DND-41 (cell line): Measurements from ENCODE around the gene CDCA8.

Experiments used
- EZH2 ChIP-seq: IDR thresholded peaks from 3 replicates; pipeline ENCODE4 v1.6.1; 2012; ENCODE audit warnings: borderline replicate concordance, low read depth, mild to moderate bottlenecking, moderate library complexity, low read length, inconsistent platforms; ENCODE audit not compliant: severe bottlenecking
- TF ChIP-seq, protein P1 (sequence below): IDR thresholded peaks from 2 replicates; pipeline ENCODE4 v1.5.1; 2012; ENCODE audit warnings: borderline replicate concordance, low read length, moderate library complexity, mild to moderate bottlenecking; ENCODE audit not compliant: poor library complexity, severe bottlenecking; ENCODE audit errors: extremely low read depth

DNA sequence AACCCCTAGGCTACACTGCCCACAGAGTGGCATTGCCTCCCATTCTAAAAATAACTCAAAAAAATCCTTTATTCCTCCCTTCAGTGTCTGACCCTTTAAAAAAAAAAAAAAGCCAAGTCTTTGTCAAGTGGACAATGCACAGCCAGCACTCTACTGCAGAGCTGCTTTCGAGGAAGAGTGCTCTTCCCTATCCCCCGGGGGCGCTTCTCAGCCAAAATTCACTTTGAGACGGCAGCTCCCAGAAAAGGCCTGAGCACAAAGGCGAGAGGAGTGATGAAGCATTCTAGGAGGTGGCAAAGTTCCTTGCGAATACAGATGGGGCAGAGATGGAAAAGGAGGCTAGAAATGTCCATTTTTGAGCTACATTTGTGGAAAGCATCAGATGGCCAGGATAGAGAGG lies 49.3 kb downstream of the CDCA8 start:
- TF ChIP-seq, protein P1, sequence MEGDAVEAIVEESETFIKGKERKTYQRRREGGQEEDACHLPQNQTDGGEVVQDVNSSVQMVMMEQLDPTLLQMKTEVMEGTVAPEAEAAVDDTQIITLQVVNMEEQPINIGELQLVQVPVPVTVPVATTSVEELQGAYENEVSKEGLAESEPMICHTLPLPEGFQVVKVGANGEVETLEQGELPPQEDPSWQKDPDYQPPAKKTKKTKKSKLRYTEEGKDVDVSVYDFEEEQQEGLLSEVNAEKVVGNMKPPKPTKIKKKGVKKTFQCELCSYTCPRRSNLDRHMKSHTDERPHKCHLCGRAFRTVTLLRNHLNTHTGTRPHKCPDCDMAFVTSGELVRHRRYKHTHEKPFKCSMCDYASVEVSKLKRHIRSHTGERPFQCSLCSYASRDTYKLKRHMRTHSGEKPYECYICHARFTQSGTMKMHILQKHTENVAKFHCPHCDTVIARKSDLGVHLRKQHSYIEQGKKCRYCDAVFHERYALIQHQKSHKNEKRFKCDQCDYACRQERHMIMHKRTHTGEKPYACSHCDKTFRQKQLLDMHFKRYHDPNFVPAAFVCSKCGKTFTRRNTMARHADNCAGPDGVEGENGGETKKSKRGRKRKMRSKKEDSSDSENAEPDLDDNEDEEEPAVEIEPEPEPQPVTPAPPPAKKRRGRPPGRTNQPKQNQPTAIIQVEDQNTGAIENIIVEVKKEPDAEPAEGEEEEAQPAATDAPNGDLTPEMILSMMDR = no peak
- TF ChIP-seq EZH2 = no peak
